Activated naive CD8-positive, alpha-beta T cell treated with anti-CD3 and anti-CD28 coated beads, Interleukin-2, amount 10 ng/mL, durations not matched to agents 7 days and 5 days (primary cell): ENCODE measurements around the gene SLC43A1. TPM values are rescaled to one million over a fixed set of nuclear protein-coding genes. Genes with fewer than 3 reads are reported as not detected.
"Not testable (repeated sequence)": the region's sequence is repeated elsewhere in the genome, so short reads cannot be mapped to it uniquely, and the experiment has no call there.

Experiments
- ATAC-seq: fragments of 150-1000 bp; cut with Tn5 transposase; one replicate; pipeline ENCODE4 v1.10.0; 2021; ENCODE audit warnings: low read depth, moderate library complexity
- POLR2A ChIA-PET: fragments of 350-600 bp; sonication (Branson Sonifier 250); formaldehyde crosslinking; loops from one replicate; lab custom pipeline; 2021; ENCODE audit warnings: antibody characterized with exemption; lab: Charles Lee
- DNase-seq: peaks from one replicate; pipeline ENCODE4 v3.0.0; 2021
- H3K27ac Mint-ChIP-seq: one replicate; pipeline ENCODE4 v1.8.0; 2022; ENCODE audit warnings: mild to moderate bottlenecking, mixed read lengths
- H3K27me3 Mint-ChIP-seq: one replicate; pipeline ENCODE4 v1.8.0; 2022; ENCODE audit warnings: mild to moderate bottlenecking, moderate library complexity, mixed read lengths
- H3K36me3 Mint-ChIP-seq: one replicate; pipeline ENCODE4 v1.8.0; 2021; ENCODE audit warnings: mild to moderate bottlenecking, mixed read lengths
- H3K4me1 Mint-ChIP-seq: one replicate; pipeline ENCODE4 v1.8.0; 2021; ENCODE audit warnings: mixed read lengths
- H3K4me3 Mint-ChIP-seq: one replicate; pipeline ENCODE4 v1.8.0; 2022; ENCODE audit warnings: mild to moderate bottlenecking, moderate library complexity, mixed read lengths
- H3K9me3 Mint-ChIP-seq: one replicate; pipeline ENCODE4 v1.8.0; 2021; ENCODE audit warnings: mixed read lengths
- total RNA-seq, 2 experiments: library from RNA; stranded (reverse); gene quantifications; one replicate each; pipeline ENCODE4 v1.2.3, GENCODE V29; 2021

Gene SLC43A1
- total RNA-seq, 2 experiments from 2014 or later = 28.2 to 28.8 TPM

DNA sequence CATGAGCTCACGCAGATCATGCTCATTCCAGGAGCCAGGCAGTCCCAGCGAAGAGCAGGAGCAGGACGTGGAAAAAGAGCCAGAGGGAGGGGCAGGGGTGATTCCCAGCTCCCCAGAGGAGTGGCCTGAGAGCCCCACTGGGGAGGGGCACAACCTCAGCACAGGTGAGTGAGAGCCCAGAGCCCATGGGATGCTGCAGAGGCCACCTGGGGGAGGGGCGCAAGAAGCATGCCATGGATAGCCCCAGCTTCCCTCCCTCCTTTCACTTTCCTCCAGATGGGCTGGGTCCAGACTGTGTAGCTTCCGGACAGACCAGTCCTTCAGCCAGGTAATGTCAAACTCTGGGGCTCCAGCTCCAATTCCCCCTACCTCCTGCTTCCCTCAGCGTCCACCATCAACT, 28.1 kb upstream of the SLC43A1 start:
- ATAC-seq = no peak
- peaks cover 17% of the 10 kb centered on the region for H3K4me1 Mint-ChIP-seq

DNA sequence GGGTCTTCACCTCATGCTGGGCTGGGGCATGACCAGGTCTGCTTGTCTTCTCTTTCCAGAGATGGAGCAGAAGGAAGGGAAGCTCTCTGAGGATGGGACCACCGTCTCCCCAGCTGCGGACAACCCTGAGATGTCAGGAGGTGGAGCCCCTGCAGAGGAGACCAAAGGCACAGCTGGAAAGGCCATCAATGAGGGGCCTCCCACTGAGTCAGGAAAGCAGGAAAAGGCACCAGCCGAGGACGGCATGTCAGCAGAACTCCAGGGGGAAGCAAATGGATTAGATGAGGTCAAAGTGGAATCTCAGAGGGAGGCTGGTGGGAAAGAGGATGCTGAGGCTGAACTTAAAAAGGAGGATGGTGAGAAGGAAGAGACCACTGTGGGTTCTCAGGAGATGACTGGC, 27.1 kb upstream of the SLC43A1 start:
- POLR2A ChIA-PET = no interaction called here
- H3K27ac Mint-ChIP-seq = peak overlapping the region; percentile 30
- no peaks in the 10 kb centered on the region for H3K27me3 Mint-ChIP-seq
- ATAC-seq = no peak
- no peak for DNase-seq
- peaks cover 10% of the 10 kb centered on the region for H3K4me1 Mint-ChIP-seq
- H3K36me3 Mint-ChIP-seq = peaks cover 16% of the 10 kb centered on the region
- no peaks in the 10 kb centered on the region for H3K9me3 Mint-ChIP-seq
- H3K4me3 Mint-ChIP-seq = no peak overlapping the region

More for the DNA sequence above, 28.1 kb upstream of the SLC43A1 start:
- H3K36me3 Mint-ChIP-seq = peaks cover 15% of the 10 kb centered on the region
- no peak for DNase-seq
- no peak overlapping the region for H3K4me3 Mint-ChIP-seq
- no peaks in the 10 kb centered on the region for H3K27me3 Mint-ChIP-seq
- POLR2A ChIA-PET = no interaction called here
- no peak overlapping the region for H3K27ac Mint-ChIP-seq
- H3K9me3 Mint-ChIP-seq = no peaks in the 10 kb centered on the region

DNA sequence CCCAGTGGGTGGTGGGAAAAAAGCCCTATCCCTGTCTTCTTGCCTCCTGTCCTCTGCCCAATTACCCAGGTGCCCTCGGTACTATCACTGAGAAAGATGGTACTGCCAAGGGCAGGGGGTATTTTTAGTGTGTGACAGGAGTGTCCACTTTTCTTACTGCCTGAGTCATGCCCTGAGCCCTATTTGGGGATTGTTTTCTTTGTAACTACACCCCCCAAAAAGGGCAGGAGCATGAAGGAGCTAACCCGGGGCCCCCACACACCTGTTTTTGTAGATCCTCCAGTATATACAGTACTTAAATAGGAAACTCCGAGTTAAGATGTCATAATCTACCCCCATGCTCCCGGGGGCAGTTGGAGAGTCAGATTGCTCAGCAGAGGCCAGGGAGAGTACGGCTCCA, 25.7 kb upstream of the SLC43A1 start:
- no peak overlapping the region for H3K27ac Mint-ChIP-seq
- H3K9me3 Mint-ChIP-seq = no peaks in the 10 kb centered on the region
- peaks cover 14% of the 10 kb centered on the region for H3K36me3 Mint-ChIP-seq

DNA sequence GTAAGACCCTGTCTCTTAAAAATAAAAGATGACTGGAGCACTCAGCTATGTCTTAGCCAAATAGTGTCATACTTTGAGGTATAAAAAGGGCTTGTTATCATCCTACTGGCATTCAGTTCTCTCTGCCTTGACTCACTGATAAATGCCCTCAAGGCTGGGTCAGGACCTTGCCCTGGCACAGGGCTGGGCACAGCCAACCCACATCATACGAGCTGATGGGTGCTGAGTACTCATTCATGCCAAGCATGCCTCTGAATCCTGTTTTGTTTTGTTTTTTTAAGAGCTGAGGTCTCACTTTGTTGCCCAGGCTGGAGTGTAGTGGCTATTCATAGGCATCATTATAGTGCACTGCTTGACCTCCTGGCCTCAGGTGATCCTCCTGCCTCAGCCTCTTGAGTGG, 23.8 kb upstream of the SLC43A1 start:
- DNase-seq (no peak), ATAC-seq (no peak)
- peaks cover 5% of the 10 kb centered on the region for H3K4me1 Mint-ChIP-seq
- POLR2A ChIA-PET = no interaction called here
- H3K36me3 Mint-ChIP-seq = peaks cover 14% of the 10 kb centered on the region
- H3K4me3 Mint-ChIP-seq = no peak overlapping the region
- H3K27ac Mint-ChIP-seq = peak overlapping the region; percentile 34
- H3K9me3 Mint-ChIP-seq = no peaks in the 10 kb centered on the region
- H3K27me3 Mint-ChIP-seq = no peaks in the 10 kb centered on the region

More for the DNA sequence above, 25.7 kb upstream of the SLC43A1 start:
- no peak overlapping the region for H3K4me3 Mint-ChIP-seq
- H3K27me3 Mint-ChIP-seq = no peaks in the 10 kb centered on the region
- no peak for DNase-seq
- POLR2A ChIA-PET = interaction anchor here (0.6 to 0.7 kb wide), 2 partner anchors 9 to 1728 kb away, joined by 5 read pairs; no protein-coding TSS in a partner anchor
- ATAC-seq = no peak
- H3K4me1 Mint-ChIP-seq = peaks cover 5% of the 10 kb centered on the region

DNA sequence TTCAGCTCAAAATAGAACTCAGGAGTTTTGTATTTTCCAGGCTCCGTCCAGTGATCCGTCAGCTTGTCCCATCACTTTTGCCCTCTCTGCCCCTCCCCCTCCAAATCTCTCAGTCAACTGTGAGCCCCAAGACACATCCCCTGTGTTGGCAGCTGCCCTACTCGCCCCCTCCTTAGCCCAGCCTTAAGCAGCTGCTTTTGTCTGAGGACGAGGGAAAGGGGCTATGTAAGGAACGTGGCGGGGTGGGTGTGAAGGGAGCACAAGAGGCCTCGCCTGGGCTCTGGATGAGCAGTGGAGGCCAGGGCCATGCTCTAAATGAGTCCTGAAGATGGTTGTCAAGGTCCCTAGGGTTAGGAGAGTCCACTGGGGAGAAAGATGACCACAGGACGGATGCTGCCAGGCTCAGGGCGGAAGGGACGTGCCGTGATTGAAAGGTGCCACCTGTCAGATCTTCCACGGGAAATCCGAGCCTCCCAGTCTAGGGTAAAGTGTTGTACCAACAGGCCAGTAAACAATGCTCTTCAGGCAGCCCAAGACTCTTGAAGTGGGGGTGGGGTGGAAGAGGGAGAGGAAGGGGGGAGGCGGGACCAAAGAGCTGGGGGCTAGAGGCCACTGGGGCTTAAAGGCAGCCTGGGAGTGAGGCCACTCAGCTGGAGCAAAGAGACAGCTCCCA, 21.6 kb upstream of the SLC43A1 start, which contains the start of gene SMTNL1:
Gene SMTNL1, plus strand, starts transcription at position 649 of the 673 bp plus-strand sequence. CDS start 5,048 bp downstream, outside the sequence.
- no peak for ATAC-seq
- peaks cover 13% of the 10 kb centered on the region for H3K36me3 Mint-ChIP-seq
- DNase-seq = no peak
- no peaks in the 10 kb centered on the region for H3K9me3 Mint-ChIP-seq
- POLR2A ChIA-PET = no interaction called here
- H3K4me3 Mint-ChIP-seq = no peak within 1 kb of the TSS
- no peaks in the 10 kb centered on the region for H3K27me3 Mint-ChIP-seq
- H3K4me1 Mint-ChIP-seq = peaks cover 1% of the 10 kb centered on the region
- H3K27ac Mint-ChIP-seq = peak within 1 kb of the TSS; percentile 7

DNA sequence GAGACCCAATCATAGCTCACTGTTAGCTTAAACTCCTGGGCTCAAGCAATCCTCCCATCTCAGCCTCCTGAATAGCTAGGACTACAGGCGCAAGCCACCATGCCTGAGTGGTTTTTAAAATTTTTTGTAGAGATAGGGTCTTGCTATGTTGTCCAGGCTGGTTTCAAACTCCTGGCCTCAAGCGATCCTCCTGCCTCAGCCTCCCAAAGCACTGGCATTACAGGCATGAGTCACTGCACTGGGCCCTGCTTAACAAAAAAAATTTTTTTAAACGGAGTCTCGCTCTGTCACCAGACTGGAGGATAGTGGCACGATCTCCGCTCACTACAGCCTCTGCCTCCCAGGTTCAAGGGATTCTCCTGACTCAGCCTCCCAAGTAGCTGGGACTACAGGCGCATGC, 18.9 kb upstream of the SLC43A1 start:
- ATAC-seq, POLR2A ChIA-PET, H3K4me3 Mint-ChIP-seq, H3K27ac Mint-ChIP-seq, H3K9me3 Mint-ChIP-seq, H3K27me3 Mint-ChIP-seq, DNase-seq, H3K36me3 Mint-ChIP-seq: not testable (repeated sequence)
- peaks cover 16% of the 10 kb centered on the region for H3K4me1 Mint-ChIP-seq

DNA sequence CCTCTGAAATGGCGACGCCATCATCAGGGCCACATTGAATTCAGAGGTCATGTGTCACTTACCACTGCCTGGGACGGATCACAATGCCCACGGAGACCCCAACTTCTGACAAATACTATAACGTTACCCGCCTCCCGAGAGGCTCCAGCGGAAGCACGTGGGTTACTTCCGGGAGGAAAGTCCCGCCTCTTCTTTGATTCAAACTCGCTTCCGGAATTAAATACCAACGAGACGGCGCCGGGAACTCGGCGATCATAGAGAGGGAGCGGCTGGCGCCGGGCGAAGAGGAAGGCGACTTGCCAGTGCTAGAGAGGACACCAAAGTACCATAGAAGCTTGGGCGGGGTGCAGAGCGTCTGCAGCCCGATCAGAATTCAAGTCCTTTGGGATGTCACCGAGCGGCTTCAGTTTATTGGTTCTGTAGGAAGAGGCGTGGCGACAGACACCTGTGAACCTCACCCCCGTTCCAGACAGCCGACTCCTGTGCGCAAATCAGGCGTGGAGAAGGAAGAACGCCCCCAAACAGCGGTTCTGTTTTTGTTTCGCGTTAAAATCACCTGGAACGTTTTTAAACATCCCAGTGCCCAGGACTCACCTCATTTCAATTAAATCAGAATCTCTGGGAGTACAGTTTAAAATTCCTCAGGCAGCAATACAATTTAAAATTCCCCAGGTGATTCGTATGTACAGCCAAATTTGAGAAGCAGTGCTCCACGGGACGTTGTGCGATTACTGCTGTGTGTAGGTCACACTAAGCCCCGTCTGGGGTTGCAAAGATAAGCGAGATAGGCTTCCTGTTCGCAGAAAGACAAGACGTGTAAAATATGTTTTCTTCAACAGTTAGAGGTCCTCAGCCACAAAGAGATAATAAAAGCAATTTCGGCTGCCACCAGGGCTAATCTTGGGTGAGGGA, 15.3 kb upstream of the SLC43A1 start, which contains the start of gene TIMM10:
Gene TIMM10, minus strand, starts transcription at position 159 of the 912 bp plus-strand sequence. CDS start 565 bp downstream, outside the sequence.
- H3K27me3 Mint-ChIP-seq = no peaks in the 10 kb centered on the region
- DNase-seq (peak; percentile 87), ATAC-seq (peak; percentile 96)
- H3K9me3 Mint-ChIP-seq = no peaks in the 10 kb centered on the region
- peak within 1 kb of the TSS; percentile 91 for H3K27ac Mint-ChIP-seq
- H3K4me3 Mint-ChIP-seq = peak within 1 kb of the TSS; percentile 88
- H3K4me1 Mint-ChIP-seq = peaks cover 38% of the 10 kb centered on the region
- H3K36me3 Mint-ChIP-seq = peaks cover 7% of the 10 kb centered on the region
- POLR2A ChIA-PET = interaction anchor here (1.1 to 2.3 kb wide), 8 partner anchors 17 to 211 kb away, joined by 3 to 8 read pairs (median 5); partner anchors contain the start of genes SSRP1 and UBE2L6

DNA sequence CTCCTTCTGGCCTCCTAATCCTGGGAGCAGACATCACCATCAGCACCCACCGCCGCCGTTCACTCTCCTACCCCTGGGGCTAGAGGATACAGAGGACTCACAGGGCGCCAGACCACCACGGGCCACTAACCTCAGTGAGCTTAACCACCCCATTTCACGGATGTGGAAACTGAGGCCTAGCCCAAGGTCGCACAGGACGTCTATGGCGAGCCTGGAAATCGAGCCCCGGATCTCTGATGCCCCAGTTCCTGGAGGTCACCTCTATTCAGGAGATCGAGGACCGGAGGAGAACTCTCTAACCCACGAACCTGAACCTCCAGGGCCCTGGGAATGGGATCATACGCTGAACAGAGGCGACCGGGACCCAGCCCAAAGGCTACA, 14.7 kb upstream of the SLC43A1 start:
- Mint-ChIP-seq H3K9me3 (no peaks in the 10 kb centered on the region), H3K27me3 (no peaks in the 10 kb centered on the region), H3K4me3 (peak overlapping the region; percentile 88), H3K27ac (peak overlapping the region; percentile 91), H3K36me3 (peaks cover 7% of the 10 kb centered on the region), H3K4me1 (peaks cover 38% of the 10 kb centered on the region)
- POLR2A ChIA-PET = interaction anchor here (1.1 to 6.6 kb wide), 5 partner anchors 14 to 195 kb away, joined by 4 to 36 read pairs (median 6); partner anchors contain the start of genes SLC43A1 and SSRP1
- ATAC-seq (no peak), DNase-seq (no peak)

DNA sequence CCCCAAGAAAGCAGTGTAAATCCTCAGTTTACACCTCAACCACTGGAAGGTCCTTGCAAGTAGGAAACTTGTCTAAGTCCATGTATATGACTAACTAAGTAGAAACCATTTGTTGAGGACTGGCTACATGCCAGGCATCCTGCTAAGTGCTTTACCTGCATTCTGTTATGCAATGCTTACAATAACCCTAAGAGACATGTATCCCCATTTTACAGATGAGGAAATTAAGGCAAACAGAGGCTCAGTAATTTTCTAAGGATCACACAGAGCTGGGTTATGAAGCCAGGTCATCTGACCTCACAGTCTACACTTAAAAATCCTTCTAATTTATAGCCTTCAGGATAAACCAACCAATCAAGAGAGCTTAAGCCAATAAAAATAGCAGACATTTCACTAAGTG, 13.5 kb upstream of the SLC43A1 start:
- ATAC-seq (no peak), DNase-seq (no peak)
- Mint-ChIP-seq H3K36me3 (peaks cover 10% of the 10 kb centered on the region), H3K27ac (no peak overlapping the region), H3K4me1 (peaks cover 38% of the 10 kb centered on the region), H3K27me3 (no peaks in the 10 kb centered on the region), H3K4me3 (no peak overlapping the region), H3K9me3 (no peaks in the 10 kb centered on the region)
- POLR2A ChIA-PET = interaction anchor here (1.6 to 6.6 kb wide), 2 partner anchors 13 to 71 kb away, joined by 4 to 36 read pairs; partner anchors contain the start of gene SLC43A1

DNA sequence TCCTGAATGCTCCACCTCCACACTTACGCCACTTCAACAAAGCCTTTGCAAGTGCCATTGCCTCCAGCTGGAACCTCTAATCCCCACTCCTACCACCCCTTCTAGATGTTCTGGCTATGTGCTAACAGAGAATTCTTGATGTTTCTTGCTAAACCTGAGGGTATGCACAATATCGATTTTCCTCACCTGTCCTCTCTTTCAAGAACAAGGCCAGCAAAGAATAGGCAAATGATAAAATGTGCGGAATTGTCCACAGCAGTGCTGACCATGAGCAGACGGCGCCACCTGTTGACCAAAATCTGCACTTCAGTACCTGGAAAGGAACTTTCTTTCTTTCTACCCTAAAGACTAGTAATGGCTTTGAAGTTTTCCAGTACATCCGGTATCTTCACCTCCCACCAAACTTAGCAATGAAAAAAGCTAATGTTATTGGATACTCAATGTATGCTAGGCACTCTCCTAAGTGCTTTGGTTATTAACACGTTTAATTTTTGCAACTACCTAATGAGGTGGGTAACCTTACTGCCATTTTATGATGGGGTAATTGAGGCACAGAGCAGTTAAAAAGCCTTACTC, 11.6 kb upstream of the SLC43A1 start:
- Mint-ChIP-seq H3K36me3 (peaks cover 8% of the 10 kb centered on the region), H3K9me3 (no peaks in the 10 kb centered on the region), H3K4me3 (no peak overlapping the region), H3K4me1 (peaks cover 37% of the 10 kb centered on the region), H3K27ac (peak overlapping the region; percentile 70), H3K27me3 (no peaks in the 10 kb centered on the region)
- ATAC-seq = no peak
- peak; percentile 75 for DNase-seq
- POLR2A ChIA-PET = interaction anchor here (0.9 to 6.6 kb wide), 4 partner anchors 11 to 70 kb away, joined by 3 to 36 read pairs (median 16); partner anchors contain the start of gene SLC43A1

DNA sequence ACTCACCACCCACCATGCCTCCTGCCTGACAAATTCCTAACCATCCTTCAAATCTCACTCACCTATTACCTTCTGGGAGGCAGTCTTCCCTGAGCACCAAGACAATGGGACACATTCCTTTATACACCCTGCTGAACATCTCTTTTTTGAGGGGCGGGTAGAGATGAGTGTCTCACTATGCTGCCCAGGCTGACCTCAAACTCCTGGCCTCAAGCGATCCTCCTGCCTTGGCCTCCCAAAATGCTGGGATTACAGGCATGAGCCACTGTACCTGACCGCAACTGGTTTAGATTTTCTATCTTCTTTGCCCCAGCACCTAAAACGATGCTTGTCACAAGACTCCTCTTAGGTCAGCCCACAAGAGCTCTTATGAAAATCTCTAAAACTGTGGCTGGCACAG, 7.9 kb upstream of the SLC43A1 start:
- peaks cover 13% of the 10 kb centered on the region for H3K4me1 Mint-ChIP-seq
- peaks cover 8% of the 10 kb centered on the region for H3K36me3 Mint-ChIP-seq
- no peaks in the 10 kb centered on the region for H3K9me3 Mint-ChIP-seq
- ATAC-seq (no peak), DNase-seq (no peak)
- H3K27me3 Mint-ChIP-seq = no peaks in the 10 kb centered on the region
- no peak overlapping the region for H3K27ac Mint-ChIP-seq
- H3K4me3 Mint-ChIP-seq = no peak overlapping the region
- POLR2A ChIA-PET = interaction anchor here (6.6 kb wide), 1 partner anchor 8 kb away, joined by 36 read pairs; the partner anchor contains the start of gene SLC43A1

DNA sequence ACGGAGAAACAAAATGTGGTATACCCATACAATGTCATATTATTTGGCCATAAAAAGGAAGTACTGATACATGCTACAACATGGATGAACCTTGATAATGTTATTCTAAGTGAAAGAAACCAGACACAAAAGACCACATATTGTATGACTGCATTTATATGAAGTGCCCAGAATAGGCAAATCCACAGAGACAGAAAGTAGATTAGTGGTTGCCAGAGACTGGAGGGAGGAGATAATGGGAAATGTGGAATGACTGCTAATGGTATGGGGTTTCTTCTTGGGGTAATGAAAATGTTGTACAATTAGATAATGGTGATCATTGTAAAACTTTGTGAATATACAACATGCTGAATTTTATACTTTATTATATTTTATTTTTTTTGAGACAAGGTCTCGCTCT, 5.6 kb upstream of the SLC43A1 start:
- no peak overlapping the region for H3K4me3 Mint-ChIP-seq
- H3K36me3 Mint-ChIP-seq = peaks cover 4% of the 10 kb centered on the region
- ATAC-seq = no peak
- DNase-seq = no peak
- H3K27me3 Mint-ChIP-seq = no peaks in the 10 kb centered on the region
- H3K27ac Mint-ChIP-seq = no peak overlapping the region
- no peaks in the 10 kb centered on the region for H3K9me3 Mint-ChIP-seq
- POLR2A ChIA-PET = interaction anchor here (1.3 kb wide), 1 partner anchor 28 kb away, joined by 4 read pairs; no protein-coding TSS in a partner anchor
- H3K4me1 Mint-ChIP-seq = peaks cover 5% of the 10 kb centered on the region
